Progenitor cell of endocrine pancreas (in vitro differentiated cells): ENCODE data around the gene UTP14C. TPM values are rescaled to one million over a fixed set of nuclear protein-coding genes. Genes with fewer than 3 reads are reported as not detected.
"Not testable (repeated sequence)": the region's sequence is repeated elsewhere in the genome, so short reads cannot be mapped to it uniquely, and the experiment has no call there.

Experiments used
- DNase-seq: peaks from one replicate; pipeline ENCODE4 v3.0.0; 2021; ENCODE audit warnings: low spot score; ENCODE audit not compliant: unreplicated experiment
- H3K27ac Mint-ChIP-seq: 2 replicates; pipeline ENCODE4 v1.8.0; 2021; ENCODE audit warnings: mild to moderate bottlenecking, moderate library complexity, mixed read lengths
- H3K27me3 Mint-ChIP-seq: 2 replicates; pipeline ENCODE4 v1.8.0; 2021; ENCODE audit warnings: mixed read lengths
- H3K36me3 Mint-ChIP-seq: 2 replicates; pipeline ENCODE4 v1.8.0; 2022; ENCODE audit warnings: mixed read lengths; ENCODE audit not compliant: insufficient read depth
- H3K4me1 Mint-ChIP-seq: 2 replicates; pipeline ENCODE4 v1.8.0; 2021; ENCODE audit warnings: low read depth, mixed read lengths
- H3K4me3 Mint-ChIP-seq: 2 replicates; pipeline ENCODE4 v1.8.0; 2021; ENCODE audit warnings: low read depth, mild to moderate bottlenecking, moderate library complexity, mixed read lengths
- H3K9me3 Mint-ChIP-seq: 2 replicates; pipeline ENCODE4 v1.8.0; 2021; ENCODE audit warnings: low read depth, mixed read lengths
- total RNA-seq: library from RNA; stranded (reverse); gene quantifications from 2 replicates; pipeline ENCODE4 v1.2.1, GENCODE V29; 2021
- TF ChIP-seq, protein P1 (sequence below): fragments of 200-600 bp; sonication (generic); IDR thresholded peaks from one replicate; pipeline ENCODE4 v1.5.0; 2021; ENCODE audit warnings: antibody characterized with exemption, mild to moderate bottlenecking; ENCODE audit not compliant: unreplicated experiment

UTP14C gene
- total RNA-seq, 1 donor from 2014 or later = 22.6 TPM

DNA sequence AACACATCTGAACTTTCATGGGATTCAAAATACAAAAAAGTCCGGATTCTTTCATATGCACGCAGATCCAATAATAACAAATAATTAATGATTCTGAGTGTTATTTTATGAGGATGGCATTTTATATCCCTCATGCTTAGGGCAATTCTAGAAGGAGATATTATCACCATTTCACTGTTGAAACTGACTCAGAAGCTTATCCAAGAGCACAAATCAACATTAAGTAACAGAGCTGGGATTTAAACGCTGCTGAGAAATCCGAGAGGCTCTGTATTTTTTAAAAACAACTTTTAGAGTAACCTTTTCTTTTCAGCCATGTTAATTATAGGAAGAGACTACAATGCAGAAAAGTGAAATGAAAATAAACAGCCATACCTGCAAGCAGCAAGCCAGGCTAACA, 43.6 kb upstream of the UTP14C start:
- H3K9me3 Mint-ChIP-seq = peaks cover 12% of the 10 kb centered on the region
- TF ChIP-seq, protein P1, sequence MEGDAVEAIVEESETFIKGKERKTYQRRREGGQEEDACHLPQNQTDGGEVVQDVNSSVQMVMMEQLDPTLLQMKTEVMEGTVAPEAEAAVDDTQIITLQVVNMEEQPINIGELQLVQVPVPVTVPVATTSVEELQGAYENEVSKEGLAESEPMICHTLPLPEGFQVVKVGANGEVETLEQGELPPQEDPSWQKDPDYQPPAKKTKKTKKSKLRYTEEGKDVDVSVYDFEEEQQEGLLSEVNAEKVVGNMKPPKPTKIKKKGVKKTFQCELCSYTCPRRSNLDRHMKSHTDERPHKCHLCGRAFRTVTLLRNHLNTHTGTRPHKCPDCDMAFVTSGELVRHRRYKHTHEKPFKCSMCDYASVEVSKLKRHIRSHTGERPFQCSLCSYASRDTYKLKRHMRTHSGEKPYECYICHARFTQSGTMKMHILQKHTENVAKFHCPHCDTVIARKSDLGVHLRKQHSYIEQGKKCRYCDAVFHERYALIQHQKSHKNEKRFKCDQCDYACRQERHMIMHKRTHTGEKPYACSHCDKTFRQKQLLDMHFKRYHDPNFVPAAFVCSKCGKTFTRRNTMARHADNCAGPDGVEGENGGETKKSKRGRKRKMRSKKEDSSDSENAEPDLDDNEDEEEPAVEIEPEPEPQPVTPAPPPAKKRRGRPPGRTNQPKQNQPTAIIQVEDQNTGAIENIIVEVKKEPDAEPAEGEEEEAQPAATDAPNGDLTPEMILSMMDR = no peak
- H3K4me1 Mint-ChIP-seq = peaks cover 24% of the 10 kb centered on the region
- peaks cover 11% of the 10 kb centered on the region for H3K36me3 Mint-ChIP-seq
- peak overlapping the region; percentile 71 for H3K27ac Mint-ChIP-seq
- no peaks in the 10 kb centered on the region for H3K27me3 Mint-ChIP-seq
- no peak overlapping the region for H3K4me3 Mint-ChIP-seq
- no peak for DNase-seq

GRCh38 chr13:51981355-51981754, 43.1 kb upstream of the UTP14C start:
- Mint-ChIP-seq H3K36me3 (peaks cover 15% of the 10 kb centered on the region), H3K4me1 (peaks cover 27% of the 10 kb centered on the region), H3K27ac (peak overlapping the region; percentile 71), H3K27me3 (no peaks in the 10 kb centered on the region), H3K9me3 (peaks cover 16% of the 10 kb centered on the region), H3K4me3 (no peak overlapping the region)
- no peak for DNase-seq
- TF ChIP-seq, protein P1 = no peak

GRCh38 chr13:51983292-51983691, 41.2 kb upstream of the UTP14C start:
- H3K9me3 Mint-ChIP-seq = peaks cover 31% of the 10 kb centered on the region
- H3K36me3 Mint-ChIP-seq = peaks cover 25% of the 10 kb centered on the region
- not testable (repeated sequence) for DNase-seq, H3K4me3 Mint-ChIP-seq, H3K27me3 Mint-ChIP-seq
- peak overlapping the region; percentile 47 for H3K27ac Mint-ChIP-seq
- peaks cover 27% of the 10 kb centered on the region for H3K4me1 Mint-ChIP-seq

GRCh38 chr13:51984904-51985303, 39.6 kb upstream of the UTP14C start:
- not testable (repeated sequence) for H3K4me3 Mint-ChIP-seq, H3K27me3 Mint-ChIP-seq, H3K27ac Mint-ChIP-seq, DNase-seq
- Mint-ChIP-seq H3K9me3 (peaks cover 31% of the 10 kb centered on the region), H3K4me1 (peaks cover 22% of the 10 kb centered on the region), H3K36me3 (peaks cover 25% of the 10 kb centered on the region)

- Mint-ChIP-seq H3K4me1 (peaks cover 16% of the 10 kb centered on the region), H3K4me3 (no peak overlapping the region), H3K27me3 (no peaks in the 10 kb centered on the region), H3K9me3 (peaks cover 31% of the 10 kb centered on the region), H3K27ac (no peak overlapping the region), H3K36me3 (peaks cover 24% of the 10 kb centered on the region)
- DNase-seq = no peak
- TF ChIP-seq, protein P1 = no peak
Observed at GRCh38 chr13:51988988-51989618, 35.4 kb upstream of the UTP14C start.

- H3K4me3 Mint-ChIP-seq = no peak overlapping the region
- no peaks in the 10 kb centered on the region for H3K27me3 Mint-ChIP-seq
- H3K36me3 Mint-ChIP-seq = peaks cover 2% of the 10 kb centered on the region
- DNase-seq = no peak
- TF ChIP-seq, protein P1 = no peak
- H3K9me3 Mint-ChIP-seq = no peaks in the 10 kb centered on the region
- H3K4me1 Mint-ChIP-seq = peaks cover 50% of the 10 kb centered on the region
- H3K27ac Mint-ChIP-seq = no peak overlapping the region
Observed at GRCh38 chr13:51993713-51994112, 30.8 kb upstream of the UTP14C start.
